GM23248 (cell line): ENCODE data around the gene CDK12. TPM values are rescaled to one million over a fixed set of nuclear protein-coding genes. Genes with fewer than 3 reads are reported as not detected.

Experiments used
- DNase-seq: peaks from one replicate; pipeline ENCODE4 v3.0.0-alpha.2; 2015
- H2AFZ ChIP-seq: fragments of 200-600 bp; sonication (generic); 2 replicates; pipeline ENCODE4 v1.6.1; 2016; ENCODE audit warnings: antibody characterized with exemption
- H3F3A ChIP-seq: fragments of 200-600 bp; sonication (generic); 2 replicates; pipeline ENCODE4 v1.6.1; 2016; ENCODE audit warnings: mild to moderate bottlenecking, antibody characterized with exemption, mixed run types; ENCODE audit not compliant: insufficient read depth
- H3K27ac ChIP-seq: fragments of 200-600 bp; sonication (generic); 2 replicates; pipeline ENCODE4 v1.5.1; 2016; ENCODE audit warnings: mild to moderate bottlenecking
- H3K27me3 ChIP-seq: fragments of 200-600 bp; sonication (generic); replicated peaks from 2 replicates; pipeline ENCODE4 v1.6.1; 2016; ENCODE audit warnings: mild to moderate bottlenecking; ENCODE audit not compliant: insufficient read depth
- H3K36me3 ChIP-seq: fragments of 200-600 bp; sonication (generic); 2 replicates; pipeline ENCODE4 v1.6.1; 2016; ENCODE audit warnings: low read depth, mild to moderate bottlenecking
- H3K4me1 ChIP-seq: fragments of 200-600 bp; sonication (generic); 2 replicates; pipeline ENCODE4 v1.6.1; 2016; ENCODE audit warnings: mild to moderate bottlenecking; ENCODE audit not compliant: insufficient read depth
- H3K4me2 ChIP-seq: fragments of 200-600 bp; sonication (generic); one replicate; pipeline ENCODE4 v1.6.1; 2016; ENCODE audit warnings: mild to moderate bottlenecking; ENCODE audit not compliant: unreplicated experiment
- H3K4me3 ChIP-seq: fragments of 200-600 bp; sonication (generic); 2 replicates; pipeline ENCODE4 v1.5.1; 2016; ENCODE audit warnings: mild to moderate bottlenecking
- H3K79me2 ChIP-seq: fragments of 200-600 bp; sonication (generic); 2 replicates; pipeline ENCODE4 v1.6.1; 2016; ENCODE audit warnings: mild to moderate bottlenecking; ENCODE audit not compliant: insufficient read depth
- H3K9ac ChIP-seq: fragments of 200-600 bp; sonication (generic); 2 replicates; pipeline ENCODE4 v1.6.1; 2016; ENCODE audit warnings: mild to moderate bottlenecking
- H3K9me2 ChIP-seq: fragments of 200-600 bp; sonication (generic); 2 replicates; pipeline ENCODE4 v1.6.1; 2016; ENCODE audit warnings: mixed run types, mild to moderate bottlenecking, moderate library complexity; ENCODE audit not compliant: insufficient read depth
- H3K9me3 ChIP-seq: fragments of 200-600 bp; sonication (generic); one replicate; pipeline ENCODE4 v1.6.1; 2017; ENCODE audit warnings: low read depth
- H4K20me1 ChIP-seq: fragments of 200-600 bp; sonication (generic); 2 replicates; pipeline ENCODE4 v1.6.0; 2016; ENCODE audit not compliant: insufficient read depth
- EZH2 ChIP-seq: fragments of 200-600 bp; sonication (generic); IDR thresholded peaks from 2 replicates; pipeline ENCODE4 v1.6.1; 2018; ENCODE audit warnings: antibody characterized with exemption, mild to moderate bottlenecking; ENCODE audit not compliant: insufficient read depth, poor library complexity, severe bottlenecking
- EZH2phosphoT487 ChIP-seq: fragments of 200-600 bp; sonication (generic); IDR thresholded peaks from 2 replicates; pipeline ENCODE4 v1.6.1; 2018; ENCODE audit warnings: antibody characterized with exemption, moderate library complexity, mild to moderate bottlenecking, low read depth; ENCODE audit not compliant: insufficient read depth
- WGBS, 2 experiments: methylation state at CpG; one replicate each; pipeline ENCODE4 v1.1.6; 2015 to 2017; ENCODE audit warnings: low lambda C conversion rate in 2 of 2, low coverage in 1 of 2; ENCODE audit errors: missing lambda C conversion rate in 2 of 2; 5-methylcytosine and 5-hydroxymethylcytosine counted together
- in situ Hi-C: fragments of 300-500 bp; cut with MboI; formaldehyde crosslinking; loops from 2 replicates; pipeline ENCODE4 v1.15.0; 2020
- polyA plus RNA-seq: library from polyadenylated mRNA; unstranded; fragments of >200 nt; fragmentation: Nextera tagmentation; extraction: Ambion mirVana; gene quantifications from 2 replicates; pipeline ENCODE4 v1.2.1, GENCODE V29; 2016
- total RNA-seq: library from RNA; depleted of rRNA; stranded (reverse); fragments of >200 nt; shearing (Covaris generic); gene quantifications from 2 replicates; pipeline ENCODE4 v1.2.3, GENCODE V29; 2014

Gene CDK12
- total and polyA plus RNA-seq, 2 experiments from 2014 or later: 8.9 to 21.1 TPM

GRCh38 chr17:39578272-39578671 is 117.0 kb downstream of the CDK12 start:
- H3K4me2 ChIP-seq: no peak overlapping the region
- H3K36me3 ChIP-seq: no peaks in the 10 kb centered on the region
- H3K79me2 ChIP-seq: no peaks in the 10 kb centered on the region
- no peak for DNase-seq
- no peak overlapping the region for H3K9ac ChIP-seq
- no peak overlapping the region for H2AFZ ChIP-seq
- H4K20me1 ChIP-seq: no peaks in the 10 kb centered on the region
- H3K27me3 ChIP-seq: 0 out of 2 replicates have a peak, but pooled peaks cover 4% of the 10 kb centered on the region
- no peaks in the 10 kb centered on the region for H3K9me3 ChIP-seq
- WGBS, 2 experiments: 29 to 33% methylated on average over 2 of the region's 2 CpGs
- no peak overlapping the region for H3K4me3 ChIP-seq
- H3K27ac ChIP-seq: no peak overlapping the region
- H3K9me2 ChIP-seq: no peaks in the 10 kb centered on the region
- H3K4me1 ChIP-seq: no peaks in the 10 kb centered on the region
- in situ Hi-C loops: no loop called here
- H3F3A ChIP-seq: no peaks in the 10 kb centered on the region
- no peak for TF ChIP-seq EZH2phosphoT487
- TF ChIP-seq EZH2: no peak

DNA sequence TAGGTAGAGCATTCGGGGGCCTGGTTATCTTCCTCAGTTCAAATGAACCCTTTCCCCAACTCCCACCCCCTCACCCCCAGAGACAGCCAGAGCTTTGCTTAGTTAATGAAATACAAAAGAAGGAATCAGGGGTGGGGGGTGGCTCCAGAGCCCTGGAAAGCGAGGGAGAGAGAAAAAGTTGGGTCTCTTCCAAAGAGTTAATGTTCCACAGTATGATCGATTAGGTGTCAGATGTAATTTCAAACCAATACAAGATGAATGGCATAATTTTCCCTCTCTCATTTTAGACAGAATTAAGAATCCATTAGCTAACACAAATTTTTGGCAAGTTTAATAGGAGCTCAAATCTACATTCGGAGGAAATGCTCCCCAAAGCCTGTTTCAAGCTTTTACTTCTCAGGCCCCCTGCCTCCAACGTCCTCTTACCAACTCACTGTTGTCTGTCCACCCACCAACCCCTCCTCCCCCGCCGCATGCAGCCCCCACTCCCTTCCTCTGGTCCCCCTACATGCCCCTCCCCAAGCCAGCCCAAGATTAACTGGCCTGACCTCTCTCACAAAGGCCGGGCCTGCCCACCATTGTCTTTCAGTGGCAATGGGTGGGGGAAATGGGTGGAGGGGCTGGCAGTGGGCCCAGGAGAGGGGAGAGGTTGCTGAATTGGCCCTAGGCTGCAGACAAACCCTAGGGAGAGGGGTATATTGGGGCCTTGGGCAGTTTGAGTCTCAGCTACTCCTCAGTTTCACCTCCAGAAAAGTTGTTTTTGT is 118.2 kb downstream of the CDK12 start:
- Histone ChIP-seq H3F3A (no peaks in the 10 kb centered on the region), H3K9me2 (no peaks in the 10 kb centered on the region), H3K79me2 (no peaks in the 10 kb centered on the region), H2AFZ (no peak overlapping the region), H3K4me3 (no peak overlapping the region), H3K9me3 (no peaks in the 10 kb centered on the region), H4K20me1 (no peaks in the 10 kb centered on the region), H3K9ac (no peak overlapping the region), H3K27ac (no peak overlapping the region), H3K4me1 (no peaks in the 10 kb centered on the region), H3K4me2 (no peak overlapping the region), H3K27me3 (0 out of 2 replicates have a peak, but pooled peaks cover 4% of the 10 kb centered on the region), H3K36me3 (no peaks in the 10 kb centered on the region)
- TF ChIP-seq EZH2phosphoT487: no peak
- no peak for TF ChIP-seq EZH2
- DNase-seq: no peak
- in situ Hi-C loops: no loop called here
- 31 to 39% methylated on average over 5 to 8 of the region's 8 CpGs for WGBS, 2 experiments

- H2AFZ ChIP-seq: no peak overlapping the region
Measured at GRCh38 chr17:39580082-39580468, 118.8 kb downstream of the CDK12 start.

DNA sequence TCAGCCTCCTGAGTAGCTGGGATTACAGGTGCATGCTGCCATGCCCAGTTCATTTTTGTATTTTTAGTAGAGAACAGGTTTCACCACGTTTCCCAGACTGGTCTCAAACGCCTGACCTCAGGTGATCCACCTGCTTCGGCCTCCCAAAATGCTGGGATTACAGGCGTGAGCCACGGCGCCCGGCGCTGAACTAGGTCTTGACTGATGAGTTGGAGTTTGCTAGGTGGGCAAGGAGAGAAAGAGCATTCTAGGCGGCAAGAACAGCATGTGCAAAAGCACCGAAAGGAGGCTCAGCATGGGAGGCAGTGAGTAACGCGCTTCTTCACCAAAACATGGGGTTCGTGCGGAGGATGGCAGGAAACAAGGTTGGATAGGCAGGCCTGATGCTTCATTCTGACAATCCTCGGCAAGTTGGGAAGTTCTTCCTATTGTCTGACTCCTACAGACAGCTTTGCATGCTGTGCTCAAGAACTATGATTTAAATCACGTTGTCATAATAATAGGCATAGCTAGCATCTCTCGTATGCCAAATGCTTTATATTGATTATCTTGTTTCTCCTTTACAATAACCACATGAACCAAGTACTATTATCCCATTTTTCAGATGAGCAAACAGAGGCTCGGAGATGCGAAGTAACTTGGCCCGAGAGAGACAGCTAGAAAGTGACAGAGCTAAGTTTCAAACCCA is 119.9 kb downstream of the CDK12 start:
- Histone ChIP-seq H3K4me3 (no peak overlapping the region), H3F3A (no peaks in the 10 kb centered on the region), H4K20me1 (no peaks in the 10 kb centered on the region), H2AFZ (no peak overlapping the region), H3K27me3 (0 out of 2 replicates have a peak, but pooled peaks cover 4% of the 10 kb centered on the region), H3K4me2 (no peak overlapping the region), H3K79me2 (no peaks in the 10 kb centered on the region), H3K27ac (no peak overlapping the region), H3K4me1 (no peaks in the 10 kb centered on the region), H3K36me3 (no peaks in the 10 kb centered on the region), H3K9me2 (no peaks in the 10 kb centered on the region), H3K9me3 (no peaks in the 10 kb centered on the region), H3K9ac (no peak overlapping the region)
- in situ Hi-C loops: no loop called here
- DNase-seq: no peak
- 71 to 74% methylated on average over 20 of the region's 20 CpGs for WGBS, 2 experiments
- TF ChIP-seq EZH2phosphoT487: no peak
- no peak for TF ChIP-seq EZH2

More at GRCh38 chr17:39580082-39580468, 118.8 kb downstream of the CDK12 start:
- Histone ChIP-seq H3K9me3 (no peaks in the 10 kb centered on the region), H4K20me1 (no peaks in the 10 kb centered on the region), H3K4me3 (no peak overlapping the region), H3K9me2 (no peaks in the 10 kb centered on the region), H3F3A (no peaks in the 10 kb centered on the region), H3K4me1 (no peaks in the 10 kb centered on the region), H3K4me2 (no peak overlapping the region), H3K27me3 (0 out of 2 replicates have a peak, but pooled peaks cover 4% of the 10 kb centered on the region), H3K27ac (no peak overlapping the region), H3K9ac (no peak overlapping the region), H3K79me2 (no peaks in the 10 kb centered on the region), H3K36me3 (no peaks in the 10 kb centered on the region)
- 77 to 81% methylated on average over 7 of the region's 7 CpGs for WGBS, 2 experiments
- in situ Hi-C loops: no loop called here
- no peak for DNase-seq
- no peak for TF ChIP-seq EZH2phosphoT487
- no peak for TF ChIP-seq EZH2
